GM12875 (cell line): ENCODE results near the gene MON2.

Experiments used
- H3K4me3 ChIP-seq: one replicate; pipeline ENCODE4 v1.5.1; 2011; ENCODE audit warnings: low read depth, low read length, control low read depth
- CTCF ChIP-seq: IDR thresholded peaks from 2 replicates; pipeline ENCODE4 v1.5.1; 2011; ENCODE audit warnings: low read depth, mild to moderate bottlenecking, control low read depth, inconsistent platforms, low read length, moderate library complexity, borderline replicate concordance; ENCODE audit not compliant: insufficient read depth

Gene MON2

GRCh38 chr12:62466018-62466593, 520 bp upstream of the MON2 start:
- no peak for TF ChIP-seq CTCF
- H3K4me3 ChIP-seq: peak overlapping the region; percentile 98

GRCh38 chr12:62468397-62468796, 1.8 kb downstream of the MON2 start:
- no peak for TF ChIP-seq CTCF
- H3K4me3 ChIP-seq: no peak overlapping the region

- no peak overlapping the region for H3K4me3 ChIP-seq
- TF ChIP-seq CTCF: no peak
These were observed 2.3 kb downstream of the MON2 start for GRCh38 chr12:62468935-62469334.

- H3K4me3 ChIP-seq: no peak overlapping the region
These were observed 3.1 kb downstream of the MON2 start for GRCh38 chr12:62469704-62470103.

GRCh38 chr12:62471734-62472133, 5.1 kb downstream of the MON2 start:
- no peak overlapping the region for H3K4me3 ChIP-seq
- no peak for TF ChIP-seq CTCF

More at GRCh38 chr12:62469704-62470103, 3.1 kb downstream of the MON2 start:
- TF ChIP-seq CTCF: no peak

- no peak for TF ChIP-seq CTCF
- no peak overlapping the region for H3K4me3 ChIP-seq
These were observed 5.8 kb downstream of the MON2 start for GRCh38 chr12:62472472-62472871.

GRCh38 chr12:62481843-62482540, 15.4 kb downstream of the MON2 start:
- no peak overlapping the region for H3K4me3 ChIP-seq
- TF ChIP-seq CTCF: no peak
